GM21526 (cell line): ENCODE measurements around the gene SERPINB10.

Experiments used
- ATAC-seq: cut with Tn5 transposase; IDR thresholded peaks from one replicate; pipeline ENCODE4 v1.9.1; 2021; ENCODE audit warnings: moderate library complexity; ENCODE audit not compliant: unreplicated experiment, low FRiP score

SERPINB10 gene

GRCh38 chr18:63907664-63908063, at the start of gene SERPINB10:
Gene SERPINB10, plus strand, starts transcription at chr18:63907958. Its CDS starts 7,553 bp downstream, at chr18:63915511.
- ATAC-seq: peak; percentile 70

GRCh38 chr18:63858456-63858855, 49.3 kb upstream of the SERPINB10 start:
- ATAC-seq: no peak

DNA sequence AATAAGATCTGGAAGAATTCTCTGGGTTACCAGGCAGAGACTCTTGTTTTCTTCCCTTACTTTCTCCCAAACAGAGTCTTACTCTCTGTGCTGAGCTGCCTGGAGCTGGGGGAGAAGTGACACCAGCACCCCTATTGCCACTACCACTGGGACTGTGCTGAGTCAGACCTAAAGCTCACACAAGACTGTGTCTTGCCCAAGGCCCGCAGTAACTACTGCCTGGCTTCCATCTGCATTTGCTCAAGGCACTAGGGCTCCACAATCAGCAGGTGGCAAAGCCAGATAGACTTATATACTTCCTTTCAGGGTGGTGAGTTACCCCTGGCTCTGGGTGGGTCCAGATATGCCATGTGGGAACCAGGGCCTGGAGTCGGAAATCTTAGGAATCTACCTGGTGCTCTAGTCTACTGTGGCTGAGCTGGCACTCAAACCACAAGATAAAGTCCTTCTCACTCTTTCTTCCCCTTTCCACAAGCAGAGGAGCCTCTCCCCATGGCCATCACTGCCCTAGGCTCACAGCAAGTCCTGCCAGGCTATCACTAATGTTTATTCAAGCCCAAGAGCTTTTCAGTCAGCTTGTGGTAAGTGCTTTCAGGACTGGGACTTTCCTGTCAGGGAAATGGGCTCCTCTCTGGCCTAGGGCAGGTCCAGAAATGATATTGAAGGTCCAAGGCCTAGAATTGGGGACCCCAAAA, 47.8 kb upstream of the SERPINB10 start:
- ATAC-seq: no peak

GRCh38 chr18:63860531-63860930, 47.2 kb upstream of the SERPINB10 start:
- ATAC-seq: no peak

- ATAC-seq: no peak
Observed at GRCh38 chr18:63867368-63868125, 40.2 kb upstream of the SERPINB10 start.

GRCh38 chr18:63868546-63868945, 39.2 kb upstream of the SERPINB10 start:
- ATAC-seq: no peak

- no peak for ATAC-seq
Observed at GRCh38 chr18:63869374-63869773, 38.4 kb upstream of the SERPINB10 start.

- ATAC-seq: no peak
Observed at GRCh38 chr18:63869851-63870250, 37.9 kb upstream of the SERPINB10 start.

- no peak for ATAC-seq
Observed at GRCh38 chr18:63871836-63872235, 35.9 kb upstream of the SERPINB10 start.

DNA sequence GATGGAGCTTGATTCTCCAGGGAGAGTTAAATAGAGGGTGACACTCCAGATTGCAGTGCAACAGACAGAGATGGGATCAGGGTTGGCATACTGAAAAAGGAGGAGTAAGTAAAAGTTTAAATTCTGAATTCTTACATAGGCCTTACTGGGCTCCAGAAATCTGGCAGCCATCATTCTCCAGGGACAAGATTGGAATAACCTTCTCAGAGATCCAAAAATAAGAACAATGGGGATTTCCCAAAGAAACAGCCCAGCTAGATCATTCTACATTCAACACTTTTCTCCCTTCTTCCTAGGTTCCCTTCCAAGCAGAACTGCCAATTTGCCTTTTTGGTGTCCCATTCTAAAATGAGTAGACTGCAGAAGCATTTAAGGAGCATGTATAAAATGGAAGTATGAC, 35.2 kb upstream of the SERPINB10 start:
- no peak for ATAC-seq

- no peak for ATAC-seq
Observed at GRCh38 chr18:63878343-63878742, 29.4 kb upstream of the SERPINB10 start.

DNA sequence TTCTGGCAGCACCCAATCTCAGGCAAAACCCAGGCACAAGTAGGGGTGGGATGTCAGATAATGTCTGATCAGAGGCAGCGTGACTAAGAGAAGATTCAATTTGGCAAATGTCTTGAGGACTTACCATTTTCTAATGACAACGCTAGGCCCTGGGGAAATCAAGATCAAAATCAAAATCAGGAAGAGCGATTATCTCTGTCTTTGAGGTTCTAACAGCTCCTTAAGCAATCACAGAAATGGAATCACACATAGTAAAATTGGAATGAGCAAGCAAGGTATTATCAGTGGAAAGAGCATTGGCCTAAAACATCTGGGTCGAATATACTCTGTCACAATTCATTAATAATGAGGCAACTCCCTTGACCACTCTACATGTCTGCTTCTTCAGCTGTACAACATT, 28.8 kb upstream of the SERPINB10 start:
- ATAC-seq: no peak

- no peak for ATAC-seq
Observed at GRCh38 chr18:63879709-63880108, 28.0 kb upstream of the SERPINB10 start.

DNA sequence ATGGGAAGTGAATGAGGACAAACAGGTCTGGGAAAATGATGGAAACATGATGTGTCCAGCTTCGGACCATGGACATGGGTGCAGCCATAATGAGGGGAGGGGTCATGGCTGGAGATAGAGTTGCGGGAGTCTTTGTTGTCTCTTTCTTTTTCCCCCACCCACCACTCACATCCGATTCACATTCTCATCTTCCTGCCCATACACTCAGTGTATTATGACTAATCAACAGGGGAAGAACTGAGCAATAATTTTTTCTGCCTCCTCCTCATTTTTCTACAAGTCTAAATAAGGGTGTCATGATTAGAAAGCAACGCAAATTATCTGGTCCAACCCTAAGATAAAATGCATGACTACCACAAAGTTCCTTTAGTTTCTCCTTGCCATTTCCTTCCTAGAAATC, 25.9 kb upstream of the SERPINB10 start:
- ATAC-seq: no peak

GRCh38 chr18:63882333-63883141, 25.2 kb upstream of the SERPINB10 start:
- ATAC-seq: no peak

DNA sequence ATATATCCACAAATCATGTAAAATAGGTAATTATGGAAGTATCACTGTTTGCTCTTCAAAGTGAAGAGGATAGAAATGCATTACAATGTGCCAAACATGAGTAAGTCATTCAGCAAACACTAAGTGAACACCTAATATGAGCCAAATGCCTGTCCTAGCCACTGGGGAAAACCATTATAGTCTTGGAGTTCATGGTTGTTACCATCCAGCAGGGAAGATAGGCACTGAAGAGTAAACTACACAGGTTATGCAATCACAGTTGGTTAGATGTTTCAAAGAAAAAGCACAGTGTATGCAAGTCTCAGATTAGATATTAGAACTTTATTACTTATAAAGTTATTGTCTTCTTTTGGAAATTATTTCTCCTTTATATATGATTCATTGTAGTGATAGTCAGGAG, 24.1 kb upstream of the SERPINB10 start:
- no peak for ATAC-seq

DNA sequence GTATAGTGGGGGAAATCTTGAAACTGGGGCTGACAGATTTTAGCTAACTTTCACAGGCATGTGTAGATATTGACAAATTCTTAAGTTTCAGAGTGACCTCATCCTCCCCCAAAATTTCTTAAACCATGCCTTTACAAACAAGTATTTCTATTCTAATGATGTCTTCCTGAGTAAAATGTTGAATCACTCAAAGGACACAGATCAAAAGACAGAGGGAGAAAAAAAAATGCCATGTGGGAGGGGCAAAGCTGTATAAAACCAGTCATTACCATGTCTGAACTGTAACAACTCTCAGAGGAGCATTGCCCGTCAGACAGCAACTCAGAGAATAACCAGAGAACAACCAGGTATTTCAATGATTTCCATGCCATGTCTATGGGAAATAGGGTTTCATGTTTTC, 20.3 kb upstream of the SERPINB10 start, which contains the start of gene SERPINB2:
TSS of gene SERPINB2 (plus strand) at position 282 of the 400 bp plus-strand sequence. CDS start 3,740 bp downstream, outside the sequence.
- ATAC-seq: no peak

DNA sequence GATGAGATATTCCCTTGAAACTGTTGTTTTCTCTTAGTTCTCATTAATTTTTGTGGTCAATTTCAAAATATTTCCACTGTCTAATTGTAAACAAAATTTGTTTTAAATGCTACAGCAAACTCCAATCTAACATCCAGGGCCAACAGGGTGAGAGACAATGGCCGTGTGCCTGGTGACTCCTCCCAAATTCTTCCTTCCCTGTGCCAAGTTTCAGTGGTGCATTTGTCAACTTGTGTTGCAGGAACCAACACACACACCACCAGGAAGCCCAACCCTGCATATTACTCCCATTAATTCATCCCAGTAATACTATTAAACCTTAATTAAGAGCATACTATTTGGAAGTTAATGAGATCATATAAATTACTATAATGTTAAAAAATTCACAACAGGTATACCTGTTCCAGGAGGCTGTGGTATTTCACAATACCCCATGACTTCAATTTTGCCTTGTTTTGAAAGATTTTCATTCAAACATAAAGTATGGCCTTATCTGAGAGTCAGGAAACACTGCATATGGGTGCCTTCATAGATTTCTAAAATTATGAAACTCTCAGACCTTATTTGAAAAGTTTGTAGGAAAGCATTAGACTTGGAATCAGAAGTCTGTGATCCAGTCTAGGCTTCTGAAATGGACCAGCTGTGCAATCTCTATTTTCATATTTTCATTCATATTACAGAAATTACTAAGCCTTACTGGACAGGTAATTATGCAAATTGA, 19.1 kb upstream of the SERPINB10 start:
- ATAC-seq: no peak

GRCh38 chr18:63889626-63890025, 18.1 kb upstream of the SERPINB10 start:
- ATAC-seq: no peak

GRCh38 chr18:63890237-63890949, 17.4 kb upstream of the SERPINB10 start:
- ATAC-seq: no peak
